Measurements from ENCODE around the gene JAM3. TPM values are rescaled to one million over a fixed set of nuclear protein-coding genes. Genes with fewer than 3 reads are reported as not detected.

JAM3 gene
- total and polyA plus RNA-seq, 2 of the 8 experiments (the other 6 are each of a cell fraction or from before 2014, with no cell fraction given) = 19.6 to 42.8 TPM

- Histone ChIP-seq H3K18ac (ENCODE audit: extremely low read depth, low read length) (no peak overlapping the region), H4K20me1 (replicated peaks in 1 of 2; ENCODE audit: control insufficient read depth in 1 of 2, insufficient read depth in 2 of 2, low read length in 2 of 2) (no peaks in the 10 kb centered on the region), H2BK5ac (ENCODE audit: low read depth, low read length) (no peak overlapping the region), H3K14ac (ENCODE audit: insufficient read length) (no peak overlapping the region), H2BK15ac (ENCODE audit: low read length) (no peak overlapping the region), H3K56ac (replicated peaks; ENCODE audit: insufficient read length, low read depth, low read length) (no peak overlapping the region), H3K4ac (replicated peaks; ENCODE audit: insufficient read length, low read depth, low read length) (no peak overlapping the region), H4K8ac (ENCODE audit: extremely low read depth, insufficient read depth, low read length) (no peak overlapping the region), H4K91ac (replicated peaks; ENCODE audit: insufficient read length, low read length) (no peak overlapping the region), H3K79me2 (ENCODE audit: control insufficient read depth in 1 of 2, insufficient read depth in 2 of 2, low read length in 2 of 2) (no peaks in the 10 kb centered on the region), H3K9ac (replicated peaks in 1 of 4; ENCODE audit: extremely low read depth in 1 of 4, low read depth in 3 of 4, low read length in 3 of 4) (no peak overlapping the region), H4K5ac (ENCODE audit: insufficient read length, low read depth, low read length) (no peak overlapping the region), H2BK20ac (ENCODE audit: low read length) (no peak overlapping the region), H3K27ac (ENCODE audit: low read depth, low read length) (no peak overlapping the region), H2AFZ (ENCODE audit: low read length) (no peak overlapping the region), H3K36me3 (ENCODE audit: control insufficient read depth in 2 of 4, insufficient read depth in 4 of 4, low read length in 3 of 4) (no peaks in the 10 kb centered on the region), H3K4me3 (ENCODE audit: extremely low read depth in 1 of 4, insufficient read depth in 2 of 4, low read depth in 3 of 4, low read length in 4 of 4) (no peak overlapping the region), H3K79me1 (ENCODE audit: low read depth, low read length) (no peaks in the 10 kb centered on the region), H3K9me3 (ENCODE audit: insufficient read depth in 2 of 2, low read depth in 1 of 2, low read length in 1 of 2) (no peaks in the 10 kb centered on the region), H2BK12ac (ENCODE audit: low read depth, low read length) (no peak overlapping the region), H3K23ac (ENCODE audit: insufficient read length) (no peak overlapping the region), H2BK120ac (replicated peaks; ENCODE audit: low read depth, low read length) (no peak overlapping the region), H3K27me3 (replicated peaks in 1 of 4; ENCODE audit: control insufficient read depth in 3 of 4, extremely low read depth in 1 of 4, insufficient read depth in 3 of 4, low read length in 3 of 4) (no peaks in the 10 kb centered on the region), H3K4me2 (ENCODE audit: insufficient read depth in 1 of 2, low read depth in 2 of 2, low read length in 2 of 2) (no peak overlapping the region), H3K4me1 (replicated peaks in 1 of 4; ENCODE audit: control insufficient read depth in 3 of 4, insufficient read depth in 4 of 4, low read length in 3 of 4) (peaks cover 0 to 9% (median 2%) of the 10 kb centered on the region in 4 experiments; a peak in 3 of 7 replicates), H3K23me2 (ENCODE audit: low read depth, low read length) (no peaks in the 10 kb centered on the region), H2AK5ac (ENCODE audit: low read depth, low read length) (no peak overlapping the region)
- ChIA-PET CTCF (ENCODE audit: partially characterized antibody) (interaction anchor here (0.7 to 2.3 kb wide), 3 partner anchors 8 to 23 kb away, joined by 3 to 7 read pairs (median 6); no protein-coding TSS in a partner anchor), POLR2A (ENCODE audit: partially characterized antibody) (interaction anchor here (0.7 kb wide), 1 partner anchor 1737 kb away, joined by 3 read pairs; no protein-coding TSS in a partner anchor)
- DNase-seq (ENCODE audit: low read depth in 1 of 2, low spot score in 2 of 2) (no peak), FAIRE-seq (no peak)
- WGBS, 2 experiments (ENCODE audit: extremely low coverage in 1 of 2, insufficient coverage in 1 of 2, insufficient read length in 1 of 2, insufficient replicate concordance in 2 of 2, low coverage in 1 of 2, low lambda C conversion rate in 2 of 2, missing lambda C conversion rate in 1 of 2) = 91% methylated on average over 9 of the region's 9 CpGs; no CpG with 5 or more reads in 1 of the 2 experiments
- TF ChIP-seq POLR2A (IDR thresholded peaks at IDR 0.05; ENCODE audit: control extremely low read depth in 1 of 2, low read depth in 2 of 2, low read length in 2 of 2) (no peak), ASH2L (IDR thresholded peaks at IDR 0.05; ENCODE audit: low read length) (no peak), GABPA (IDR thresholded peaks at IDR 0.05; ENCODE audit: borderline replicate concordance, insufficient read depth, low read length) (no peak)
- TF ChIP-seq, protein P1, sequence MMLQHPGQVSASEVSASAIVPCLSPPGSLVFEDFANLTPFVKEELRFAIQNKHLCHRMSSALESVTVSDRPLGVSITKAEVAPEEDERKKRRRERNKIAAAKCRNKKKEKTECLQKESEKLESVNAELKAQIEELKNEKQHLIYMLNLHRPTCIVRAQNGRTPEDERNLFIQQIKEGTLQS (IDR thresholded peaks at IDR 0.05; ENCODE audit: insufficient read depth, low read depth, low read length) = no peak
Measured at GRCh38 chr11:134022748-134023147, 46.1 kb upstream of the JAM3 start.

Measured in H1 (cell line).